Measurements from ENCODE around the gene BLTP3A.

BLTP3A gene

GRCh38 chr6:34829137-34829536 lies 37.3 kb downstream of the BLTP3A start:
- no peak for DNase-seq (ENCODE audit: low spot score)

DNA sequence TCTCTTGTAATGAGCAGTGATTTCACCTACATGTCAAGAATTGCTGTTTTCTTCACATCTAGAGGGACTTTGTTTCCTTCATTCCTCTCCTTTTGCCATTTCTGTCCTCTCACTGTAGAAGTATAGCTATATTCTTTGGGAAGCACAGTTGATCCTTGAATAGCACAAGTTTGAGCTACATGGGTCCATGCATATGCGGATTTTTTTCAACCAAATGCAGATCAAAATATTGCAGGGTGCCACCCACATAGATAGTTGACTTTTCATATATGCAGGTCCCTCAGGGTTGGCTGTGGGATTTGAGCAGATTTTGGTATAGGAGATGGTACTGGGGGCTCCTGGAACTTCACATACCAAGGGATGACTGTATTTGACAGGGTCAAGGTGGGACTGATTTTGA lies 41.1 kb downstream of the BLTP3A start:
- no peak for DNase-seq (ENCODE audit: low spot score)

- no peak for DNase-seq (ENCODE audit: low spot score)
Measured at GRCh38 chr6:34834789-34835518, 43.1 kb downstream of the BLTP3A start.

GRCh38 chr6:34836008-34836407 lies 44.1 kb downstream of the BLTP3A start:
- DNase-seq (ENCODE audit: low spot score), result no peak

- DNase-seq (ENCODE audit: low spot score), result no peak
Measured at GRCh38 chr6:34836451-34836850, 44.6 kb downstream of the BLTP3A start.

DNA sequence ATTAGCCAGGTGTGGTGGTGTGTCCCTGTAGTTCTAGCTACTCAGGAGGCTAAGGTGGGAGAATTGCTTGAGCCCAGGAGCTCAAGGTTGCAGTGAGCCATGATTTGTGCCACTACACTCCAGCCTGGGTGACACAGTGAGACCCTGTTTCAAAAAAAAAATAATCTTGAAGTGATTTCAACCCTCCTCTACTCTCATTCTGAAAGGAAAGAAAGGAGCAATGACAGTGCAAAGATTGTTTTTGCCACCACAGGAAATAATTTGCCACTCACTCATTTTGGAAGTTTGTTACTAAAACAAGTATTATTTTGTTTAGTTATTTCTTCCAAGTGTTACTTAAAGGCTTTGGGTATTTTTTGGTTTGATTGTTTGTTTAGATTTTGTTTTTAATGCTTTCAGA lies 45.6 kb downstream of the BLTP3A start:
- DNase-seq (ENCODE audit: low spot score), result no peak

DNA sequence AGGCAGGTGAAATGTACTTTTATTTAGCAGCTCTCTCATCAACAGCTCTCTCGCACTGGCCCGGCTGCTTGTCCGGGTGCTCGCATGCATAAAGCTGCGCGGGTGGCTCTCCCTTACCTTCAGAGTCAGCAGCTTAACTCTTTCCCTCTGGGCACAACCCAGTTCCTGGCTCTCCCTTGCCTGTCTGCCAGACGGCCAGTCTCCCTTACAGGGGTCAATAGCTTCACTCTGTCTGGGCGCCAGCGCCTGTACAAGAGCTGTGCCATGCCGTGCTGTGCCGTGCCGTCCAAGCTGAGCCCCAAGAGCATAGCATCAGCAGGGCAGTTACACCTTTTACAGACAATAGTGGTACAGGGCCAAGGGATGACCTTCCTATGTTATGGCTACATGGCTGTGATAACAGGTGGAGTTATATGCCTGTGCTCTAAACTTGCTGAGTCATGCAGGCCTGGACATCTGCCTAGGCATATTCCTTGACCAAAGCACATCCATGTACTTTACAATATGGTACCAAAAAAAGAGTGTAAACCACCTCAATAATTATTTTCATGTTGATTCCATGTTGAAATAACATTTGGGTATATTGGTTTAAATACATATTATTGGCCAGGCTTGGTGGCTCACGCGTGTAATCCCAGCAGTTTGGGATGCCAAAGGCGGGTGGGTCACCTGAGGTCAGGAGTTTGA lies 47.9 kb downstream of the BLTP3A start:
- no peak for DNase-seq (ENCODE audit: low spot score)

All from left forelimb (tissue), 1 donor.